SU-DHL-6 (cell line): ENCODE measurements around the gene B3GLCT.
"Not testable (repeated sequence)": the region's sequence is repeated elsewhere in the genome, so short reads cannot be mapped to it uniquely, and the experiment has no call there.

Experiments
- H2AFZ ChIP-seq: fragments of 200-600 bp; sonication (generic); 2 replicates; pipeline ENCODE4 v1.6.1; 2014; ENCODE audit warnings: low read depth, mild to moderate bottlenecking, moderate library complexity, mixed read lengths, antibody characterized with exemption, low read length; ENCODE audit not compliant: severe bottlenecking
- H3F3A ChIP-seq: fragments of 200-600 bp; shearing (Covaris generic); 2 replicates; pipeline ENCODE4 v1.6.0; 2016; ENCODE audit warnings: antibody characterized with exemption, mild to moderate bottlenecking; ENCODE audit not compliant: insufficient read depth
- H3K27ac ChIP-seq: fragments of 200-600 bp; sonication (generic); 2 replicates; pipeline ENCODE4 v1.5.1; 2016; ENCODE audit warnings: low read depth, mild to moderate bottlenecking, low read length, moderate library complexity, mixed read lengths
- H3K27me3 ChIP-seq: fragments of 200-600 bp; sonication (generic), shearing (Covaris generic); 2 replicates; pipeline ENCODE4 v1.6.0; 2014; ENCODE audit warnings: mild to moderate bottlenecking, low read length
- H3K36me3 ChIP-seq: fragments of 200-600 bp; sonication (generic); 2 replicates; pipeline ENCODE4 v1.6.1; 2014; ENCODE audit warnings: mild to moderate bottlenecking, low read length, mixed read lengths
- H3K4me2 ChIP-seq: fragments of 300-600, 200-600 bp; shearing (Covaris generic), sonication (generic); 2 replicates; pipeline ENCODE4 v1.6.0; 2014; ENCODE audit warnings: low read length, low read depth, mild to moderate bottlenecking; ENCODE audit not compliant: poor library complexity, severe bottlenecking
- H3K4me3 ChIP-seq: fragments of 200-600 bp; sonication (generic); 2 replicates; pipeline ENCODE4 v1.5.1; 2014; ENCODE audit warnings: antibody characterized with exemption, low read length, mild to moderate bottlenecking, mixed read lengths; ENCODE audit not compliant: insufficient read depth, poor library complexity, severe bottlenecking
- H3K79me2 ChIP-seq: fragments of 200-600 bp; sonication (generic); 2 replicates; pipeline ENCODE4 v1.6.1; 2014; ENCODE audit warnings: mild to moderate bottlenecking, low read length, moderate library complexity; ENCODE audit not compliant: insufficient read depth
- H3K9ac ChIP-seq: fragments of 200-600 bp; sonication (generic); 2 replicates; pipeline ENCODE4 v1.7.0; 2014; ENCODE audit warnings: mild to moderate bottlenecking, low read length
- H3K9me2 ChIP-seq: fragments of 200-600 bp; sonication (generic); replicated peaks from 2 replicates; pipeline ENCODE4 v1.6.1; 2014; ENCODE audit warnings: low read length; ENCODE audit not compliant: insufficient read depth
- H3K9me3 ChIP-seq: fragments of 200-600 bp; sonication (generic); 2 replicates; pipeline ENCODE4 v1.6.1; 2014; ENCODE audit warnings: low read length, mixed read lengths; ENCODE audit not compliant: insufficient read depth
- H4K20me1 ChIP-seq: fragments of 200-600 bp; sonication (generic); 2 replicates; pipeline ENCODE4 v1.6.1; 2014; ENCODE audit warnings: low read depth, mild to moderate bottlenecking, antibody characterized with exemption, low read length, moderate library complexity, mixed read lengths
- CTCF ChIP-seq: fragments of 200-600 bp; sonication (generic); IDR thresholded peaks from one replicate; pipeline ENCODE4 v1.5.1; 2017; ENCODE audit warnings: antibody characterized with exemption, mild to moderate bottlenecking, low read length, moderate library complexity; ENCODE audit not compliant: insufficient read depth, poor library complexity, severe bottlenecking
- EZH2phosphoT487 ChIP-seq: fragments of 200-600 bp; sonication (generic), shearing (Covaris generic); conservative IDR thresholded peaks from 2 replicates; pipeline ENCODE4 v1.6.1; 2018; ENCODE audit warnings: mild to moderate bottlenecking, antibody characterized with exemption, low read length, moderate library complexity, mixed read lengths

Gene B3GLCT

GRCh38 chr13:31175847-31176532 lies 23.8 kb upstream of the B3GLCT start:
- H3K9me3 ChIP-seq = no peaks in the 10 kb centered on the region
- H3K36me3 ChIP-seq = no peaks in the 10 kb centered on the region
- no peaks in the 10 kb centered on the region for H3K27me3 ChIP-seq
- TF ChIP-seq EZH2phosphoT487 (no peak), CTCF (no peak)
- H3K9me2 ChIP-seq = no peaks in the 10 kb centered on the region
- H3K27ac ChIP-seq = no peak overlapping the region
- H3K4me2 ChIP-seq = no peak overlapping the region
- no peak overlapping the region for H3K4me3 ChIP-seq
- H2AFZ ChIP-seq = no peak overlapping the region
- no peaks in the 10 kb centered on the region for H4K20me1 ChIP-seq
- H3K9ac ChIP-seq = no peak overlapping the region
- no peaks in the 10 kb centered on the region for H3K79me2 ChIP-seq
- H3F3A ChIP-seq = no peaks in the 10 kb centered on the region

- not testable (repeated sequence) for H3K9me2 ChIP-seq, H3K79me2 ChIP-seq, H4K20me1 ChIP-seq, H3K4me2 ChIP-seq, H3K36me3 ChIP-seq, H2AFZ ChIP-seq, H3F3A ChIP-seq, H3K9me3 ChIP-seq, H3K4me3 ChIP-seq, H3K27me3 ChIP-seq, H3K27ac ChIP-seq, H3K9ac ChIP-seq
Measured at GRCh38 chr13:31177813-31178495, 21.8 kb upstream of the B3GLCT start.

- H2AFZ ChIP-seq = no peak overlapping the region
- H3K9me2 ChIP-seq = no peaks in the 10 kb centered on the region
- no peaks in the 10 kb centered on the region for H3K36me3 ChIP-seq
- H3K27me3 ChIP-seq = no peaks in the 10 kb centered on the region
- H3F3A ChIP-seq = no peaks in the 10 kb centered on the region
- H4K20me1 ChIP-seq = no peaks in the 10 kb centered on the region
- TF ChIP-seq CTCF = no peak
- TF ChIP-seq EZH2phosphoT487 = no peak
- H3K9me3 ChIP-seq = no peaks in the 10 kb centered on the region
- no peak overlapping the region for H3K27ac ChIP-seq
- no peak overlapping the region for H3K4me2 ChIP-seq
- no peaks in the 10 kb centered on the region for H3K79me2 ChIP-seq
- H3K4me3 ChIP-seq = no peak overlapping the region
- H3K9ac ChIP-seq = no peak overlapping the region
Measured at GRCh38 chr13:31179241-31179640, 20.5 kb upstream of the B3GLCT start.

GRCh38 chr13:31179754-31180153 lies 20.0 kb upstream of the B3GLCT start:
- Histone ChIP-seq H3K9ac (no peak overlapping the region), H3K27ac (no peak overlapping the region), H3K4me3 (no peak overlapping the region), H3K27me3 (no peaks in the 10 kb centered on the region), H3K36me3 (no peaks in the 10 kb centered on the region), H3K79me2 (no peaks in the 10 kb centered on the region), H3K9me3 (no peaks in the 10 kb centered on the region), H3K9me2 (no peaks in the 10 kb centered on the region), H3K4me2 (no peak overlapping the region), H2AFZ (no peak overlapping the region), H4K20me1 (no peaks in the 10 kb centered on the region), H3F3A (no peaks in the 10 kb centered on the region)
- no peak for TF ChIP-seq CTCF
- TF ChIP-seq EZH2phosphoT487 = no peak
